Activated CD4-positive, alpha-beta T cell treated with anti-CD3 and anti-CD28 coated beads for 48 hours (primary cell): ENCODE data around the gene SLC35E2B.
"Not testable (repeated sequence)": the region's sequence is repeated elsewhere in the genome, so short reads cannot be mapped to it uniquely, and the experiment has no call there.

Experiments
- DNase-seq: peaks from one replicate; pipeline ENCODE4 v3.0.0-alpha.2; 2020

Gene SLC35E2B

DNA sequence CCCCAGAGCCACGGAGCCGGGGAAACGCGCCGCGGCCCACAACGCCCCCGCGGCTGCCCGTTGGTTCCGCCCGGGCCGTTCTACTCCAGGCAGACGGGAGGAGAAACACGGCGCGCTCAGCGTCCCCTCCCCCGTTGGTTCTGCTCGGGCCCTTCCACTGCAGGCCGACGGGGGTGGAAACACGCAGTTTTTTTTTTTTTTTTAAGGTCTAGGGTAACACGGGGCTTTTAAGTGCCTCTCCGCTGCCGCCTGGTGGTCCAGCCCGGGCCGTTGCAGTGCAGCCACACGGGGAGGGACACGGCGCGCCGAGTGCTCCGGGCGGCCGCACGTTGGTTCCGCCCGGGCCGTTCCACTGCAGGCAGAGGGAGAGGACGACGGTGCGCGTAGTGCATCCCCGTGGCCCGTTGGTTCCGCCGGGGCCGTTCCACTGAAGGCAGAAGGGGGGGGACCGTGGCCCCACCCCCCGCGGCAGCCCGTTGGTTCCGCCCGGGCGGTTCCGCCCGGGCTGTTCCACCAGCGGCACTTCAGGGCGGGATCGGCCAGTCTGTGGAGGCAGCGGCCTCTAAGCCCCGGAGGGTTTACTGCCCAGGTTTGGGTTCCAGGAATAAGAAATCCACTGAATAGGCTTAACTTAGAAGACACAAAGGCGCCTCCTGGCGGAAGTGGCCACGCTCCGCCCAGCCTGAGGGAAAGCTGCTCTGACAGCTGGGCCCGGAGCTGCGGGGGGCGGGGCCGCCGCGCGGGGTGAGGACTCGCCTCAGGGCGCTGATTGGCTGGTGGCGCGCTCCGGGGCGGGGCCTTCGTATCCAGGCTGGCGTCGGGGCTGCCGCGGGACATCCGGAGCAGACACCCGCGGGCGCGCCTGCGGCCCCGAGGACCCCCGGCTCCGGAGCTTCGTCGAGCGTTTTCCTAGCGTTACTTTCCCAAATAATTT lies at the start of gene SLC35E2B:
SLC35E2B (minus strand) TSS at position 82 of the 934 bp plus-strand sequence. CDS start 16,096 bp downstream, outside the sequence.
- peak; percentile 95 for DNase-seq

- DNase-seq, result not testable (repeated sequence)
These were observed 48.4 kb upstream of the SLC35E2B start for GRCh38 chr1:1741013-1741412.

DNA sequence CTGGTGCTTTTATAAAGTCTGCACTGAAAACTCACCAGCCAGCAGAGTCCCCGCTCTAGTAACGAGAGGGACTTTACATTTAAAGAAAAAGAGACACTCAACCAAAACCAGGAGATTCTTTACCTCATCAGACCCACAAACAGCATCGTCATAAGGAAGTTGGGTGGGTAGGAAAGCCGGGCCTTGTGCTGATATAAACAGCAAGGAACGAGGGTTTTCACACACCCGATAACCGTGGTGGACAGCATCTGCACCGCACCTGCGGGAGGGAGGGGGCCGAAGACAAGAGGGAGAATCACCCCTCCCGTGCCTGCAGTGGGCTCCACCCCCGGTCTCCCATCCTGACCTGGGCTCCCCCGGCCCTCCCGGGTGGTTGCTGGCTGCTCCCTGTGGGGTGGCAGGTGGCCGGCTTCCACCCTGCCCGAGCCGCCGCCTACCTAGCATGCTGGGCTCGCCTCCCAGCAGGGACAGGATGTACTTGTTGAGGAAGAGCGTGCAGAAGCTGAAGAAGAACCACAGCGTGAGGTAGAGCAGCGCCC lies 46.3 kb upstream of the SLC35E2B start:
- not testable (repeated sequence) for DNase-seq

GRCh38 chr1:1737675-1738590 lies 45.3 kb upstream of the SLC35E2B start:
- DNase-seq, result not testable (repeated sequence)

GRCh38 chr1:1732381-1732780 lies 39.8 kb upstream of the SLC35E2B start:
- DNase-seq, result no peak

- no peak for DNase-seq
These were observed 38.3 kb upstream of the SLC35E2B start for GRCh38 chr1:1730870-1731269.

GRCh38 chr1:1730230-1730629 lies 37.6 kb upstream of the SLC35E2B start:
- DNase-seq, result not testable (repeated sequence)

DNA sequence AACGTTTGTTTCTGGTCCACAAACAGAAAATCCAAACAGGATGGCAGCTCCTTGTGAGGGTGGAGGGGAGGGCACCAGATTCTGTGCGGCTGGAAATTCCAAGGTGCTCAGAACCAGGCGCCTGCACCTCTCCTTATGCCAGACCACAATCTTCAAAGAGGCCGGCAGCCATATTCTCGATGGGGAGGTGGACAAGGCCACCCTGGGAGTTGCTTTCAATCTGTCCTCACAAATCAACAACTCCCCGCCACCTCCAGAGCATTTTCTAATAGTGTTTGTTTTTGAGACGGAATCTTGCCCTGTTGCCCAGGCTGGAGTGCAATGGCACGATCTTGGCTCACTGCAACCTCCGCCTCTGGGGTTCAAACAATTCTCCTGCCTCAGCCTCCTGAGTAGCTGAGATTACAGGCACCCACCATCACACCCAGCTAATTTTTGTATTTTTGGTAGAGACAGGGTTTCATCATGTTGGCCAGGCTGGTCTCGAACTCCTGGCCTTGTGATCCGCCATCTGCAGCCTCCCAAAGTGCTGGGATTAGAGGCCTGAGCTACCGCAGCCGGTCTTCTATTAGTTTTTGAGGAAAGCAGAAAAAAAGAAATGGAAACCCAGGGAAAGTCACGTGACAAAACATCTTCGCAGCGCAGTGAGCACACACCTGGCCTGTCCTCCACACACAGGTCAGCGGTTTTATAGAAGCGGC lies 36.7 kb upstream of the SLC35E2B start:
- DNase-seq, result not testable (repeated sequence)

DNA sequence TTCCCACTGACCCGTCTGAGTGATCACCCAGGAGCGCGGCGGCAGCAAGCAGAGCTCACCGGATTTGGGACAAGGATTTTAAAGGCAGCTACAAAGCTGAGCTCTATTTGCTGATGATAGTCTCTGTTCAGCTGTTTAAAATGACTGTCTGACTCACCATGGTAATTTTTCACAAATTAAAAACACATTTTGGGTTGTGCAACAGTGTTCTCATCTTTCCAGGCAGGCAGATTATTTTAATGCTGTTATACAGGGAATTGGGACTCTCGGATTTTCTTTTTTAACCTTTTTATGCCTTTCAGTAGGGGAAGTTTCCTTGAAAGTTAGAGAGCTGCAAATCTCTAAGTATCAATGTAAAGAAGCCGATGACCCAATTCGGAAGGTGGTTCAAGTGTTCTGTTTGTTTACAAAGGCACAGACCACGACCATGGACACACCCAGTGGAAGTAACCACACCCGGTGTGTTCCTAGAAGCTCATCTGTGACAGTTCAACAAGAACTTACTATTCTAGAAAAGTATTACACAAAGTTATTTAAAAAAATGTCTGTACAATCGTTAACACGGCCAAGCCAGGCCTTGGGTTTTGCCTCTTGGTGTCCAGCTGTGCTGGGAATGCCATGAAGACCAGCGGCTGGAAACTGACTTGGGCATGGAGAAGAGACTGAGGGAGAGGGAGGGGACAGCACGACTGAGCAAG lies 35.9 kb upstream of the SLC35E2B start:
- not testable (repeated sequence) for DNase-seq

DNA sequence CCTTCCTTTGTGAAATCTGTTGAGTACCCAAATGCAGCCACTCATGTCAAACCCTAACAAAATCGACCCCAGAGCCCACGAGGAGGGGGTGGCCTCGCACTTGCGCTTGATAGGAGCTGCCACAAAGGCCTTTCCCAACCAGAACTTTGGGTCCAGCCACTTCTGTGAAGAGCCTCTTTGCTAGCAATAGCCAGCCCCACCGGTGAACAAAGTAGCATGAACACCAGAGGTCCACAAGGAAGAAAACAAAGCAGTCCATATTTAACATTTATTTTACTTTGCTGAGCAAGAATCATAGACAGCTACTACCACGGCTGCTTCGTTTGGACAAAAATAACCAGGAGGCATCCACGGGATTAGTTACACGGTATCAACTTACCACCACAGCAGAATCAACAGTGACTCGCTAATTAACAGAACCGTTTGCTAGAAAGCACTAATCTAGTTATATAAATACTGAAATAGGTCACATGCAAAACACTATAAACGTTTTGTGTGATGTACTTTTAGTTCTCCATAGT lies 34.6 kb upstream of the SLC35E2B start:
- DNase-seq, result not testable (repeated sequence)

- not testable (repeated sequence) for DNase-seq
These were observed 33.5 kb upstream of the SLC35E2B start for GRCh38 chr1:1726088-1726487.

- peak; percentile 99 for DNase-seq
These were observed 31.7 kb upstream of the SLC35E2B start, which contains the start of gene CDK11A for GRCh38 chr1:1724035-1724864. Gene CDK11A, minus strand, starts transcription at chr1:1724357. Its CDS starts 1,539 bp downstream, at chr1:1722818.

DNA sequence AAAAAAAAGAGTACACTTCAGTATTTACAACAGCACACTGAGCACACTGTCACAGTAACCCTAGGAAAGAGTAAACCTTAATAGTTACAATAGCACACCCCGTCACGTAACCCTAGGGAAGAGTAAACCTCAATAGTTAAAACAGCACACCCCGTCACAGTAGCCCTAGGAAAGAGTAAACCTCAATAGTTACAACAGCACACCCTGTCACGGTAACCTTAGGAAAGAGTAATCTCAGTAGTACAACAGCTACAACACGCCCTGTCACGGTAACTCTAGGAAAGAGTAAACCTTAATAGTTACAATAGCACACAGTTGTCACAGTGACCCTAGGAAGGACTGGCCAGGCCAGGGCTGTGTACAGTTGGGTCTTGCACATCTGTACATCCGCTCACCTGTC lies 28.6 kb upstream of the SLC35E2B start:
- no peak for DNase-seq

DNA sequence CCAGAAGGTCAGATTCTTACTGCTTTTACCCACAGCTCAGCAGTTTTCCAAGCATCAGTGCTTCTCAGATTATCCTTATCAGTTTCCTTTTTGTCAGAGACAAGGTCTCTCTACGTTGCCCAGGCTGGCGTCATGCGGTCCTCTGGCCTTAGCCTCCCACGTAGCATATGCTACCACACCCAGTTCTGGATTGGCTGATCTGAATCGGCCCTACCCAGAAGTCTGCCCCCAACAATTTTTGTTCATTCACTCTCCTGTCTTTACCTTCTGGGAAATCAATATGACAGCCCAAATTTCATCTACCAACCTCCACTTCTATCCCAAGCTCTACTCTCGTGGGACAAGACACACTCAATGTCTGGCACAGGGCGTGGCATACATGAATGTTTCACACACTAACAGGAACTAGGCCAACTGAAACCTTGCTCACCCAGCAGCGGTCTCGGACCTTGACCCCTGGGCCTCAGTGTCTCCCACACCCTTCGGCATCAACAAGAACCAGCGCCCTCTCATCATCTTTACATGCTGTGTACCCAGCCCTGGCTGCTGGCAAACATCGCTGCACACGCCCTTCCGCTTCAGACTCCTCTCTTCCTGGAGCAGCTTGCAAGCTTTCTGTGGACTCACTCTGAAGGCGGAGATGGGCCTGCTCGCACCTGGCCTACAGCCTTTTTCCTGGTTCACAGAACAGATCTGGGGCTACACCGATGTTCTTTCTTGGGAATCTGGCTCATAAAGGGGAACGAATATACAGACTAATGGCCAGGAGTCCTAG lies 22.7 kb upstream of the SLC35E2B start:
- not testable (repeated sequence) for DNase-seq

DNA sequence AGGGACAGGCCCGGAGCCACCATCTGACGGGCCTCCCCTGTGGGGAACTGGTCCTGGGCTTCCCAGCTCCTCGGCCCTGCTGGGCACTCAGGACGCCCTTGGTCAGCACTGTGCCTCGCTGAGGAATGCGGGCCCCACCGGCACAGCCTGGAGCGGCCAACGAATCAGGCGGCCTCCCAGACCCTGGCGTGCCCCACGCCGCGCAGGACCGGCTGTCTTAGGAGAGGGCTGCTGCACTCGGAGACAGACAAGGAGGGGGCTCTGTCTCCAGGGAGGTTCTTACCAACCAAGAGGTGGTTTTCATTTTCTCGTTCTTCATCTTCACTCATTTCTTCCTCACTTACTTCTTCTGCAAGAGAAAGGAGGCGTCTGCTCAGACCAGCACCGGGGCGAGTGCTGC lies 15.3 kb upstream of the SLC35E2B start:
- DNase-seq, result not testable (repeated sequence)

GRCh38 chr1:1707241-1707640 lies 14.6 kb upstream of the SLC35E2B start:
- not testable (repeated sequence) for DNase-seq

GRCh38 chr1:1705623-1706022 lies 13.0 kb upstream of the SLC35E2B start:
- not testable (repeated sequence) for DNase-seq

DNA sequence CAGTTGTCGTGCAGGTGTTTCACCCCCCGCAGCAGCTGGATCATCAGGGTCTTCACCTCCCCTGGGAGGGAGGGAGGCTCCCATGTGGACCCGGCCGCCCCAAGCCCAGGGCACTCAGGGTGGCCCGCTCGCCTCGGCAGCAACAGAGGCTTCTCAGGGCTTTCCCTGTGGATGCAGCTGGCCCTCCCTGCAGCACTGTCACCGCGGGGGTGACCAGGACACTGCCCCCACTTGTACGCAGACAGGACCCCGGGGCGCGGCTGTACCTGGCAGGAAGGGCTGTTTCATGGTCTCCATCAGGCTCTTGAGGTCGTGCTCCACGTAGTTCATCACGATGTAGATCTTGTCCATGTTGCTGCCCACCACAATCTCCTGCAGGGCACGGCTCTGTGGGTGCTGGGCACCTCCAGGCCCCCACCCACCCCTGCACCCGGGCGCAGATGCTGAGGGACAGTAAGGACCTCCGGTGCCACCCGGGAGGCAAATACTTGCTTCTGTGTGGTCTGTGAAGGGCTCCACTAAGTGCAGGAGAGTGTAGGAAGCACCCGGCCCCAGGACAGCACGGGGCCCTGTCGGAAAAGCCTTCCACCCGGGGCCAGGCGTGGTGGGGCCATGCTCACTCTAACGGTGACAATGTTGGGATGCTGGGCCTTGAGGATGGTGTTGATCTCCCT lies 11.8 kb upstream of the SLC35E2B start:
- DNase-seq, result not testable (repeated sequence)

DNA sequence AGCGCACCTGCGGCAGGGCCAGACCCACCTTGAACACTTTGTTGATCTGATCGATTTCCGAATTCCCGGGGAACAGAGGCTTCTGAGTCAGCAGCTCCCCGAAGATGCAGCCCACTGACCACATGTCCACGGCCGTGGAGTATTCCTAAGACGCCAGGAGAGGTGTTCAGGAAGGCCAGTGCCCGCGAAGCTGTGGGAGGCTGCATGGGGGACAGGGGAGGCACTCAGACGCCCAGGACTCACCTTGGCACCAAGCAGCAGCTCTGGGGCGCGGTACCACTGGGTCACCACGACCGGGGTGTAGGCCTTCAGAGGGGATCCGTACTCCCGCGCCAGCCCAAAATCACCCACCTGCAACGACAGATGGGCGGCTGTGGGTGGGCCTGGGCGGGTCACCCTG lies 11.2 kb upstream of the SLC35E2B start:
- no peak for DNase-seq
